HG02938 (cell line): ENCODE results near the gene ZNF793.

Source experiments
- ATAC-seq: cut with Tn5 transposase; IDR thresholded peaks from one replicate; pipeline ENCODE4 v1.9.1; 2021; ENCODE audit warnings: mild to moderate bottlenecking, moderate library complexity; ENCODE audit not compliant: unreplicated experiment

Gene ZNF793

DNA sequence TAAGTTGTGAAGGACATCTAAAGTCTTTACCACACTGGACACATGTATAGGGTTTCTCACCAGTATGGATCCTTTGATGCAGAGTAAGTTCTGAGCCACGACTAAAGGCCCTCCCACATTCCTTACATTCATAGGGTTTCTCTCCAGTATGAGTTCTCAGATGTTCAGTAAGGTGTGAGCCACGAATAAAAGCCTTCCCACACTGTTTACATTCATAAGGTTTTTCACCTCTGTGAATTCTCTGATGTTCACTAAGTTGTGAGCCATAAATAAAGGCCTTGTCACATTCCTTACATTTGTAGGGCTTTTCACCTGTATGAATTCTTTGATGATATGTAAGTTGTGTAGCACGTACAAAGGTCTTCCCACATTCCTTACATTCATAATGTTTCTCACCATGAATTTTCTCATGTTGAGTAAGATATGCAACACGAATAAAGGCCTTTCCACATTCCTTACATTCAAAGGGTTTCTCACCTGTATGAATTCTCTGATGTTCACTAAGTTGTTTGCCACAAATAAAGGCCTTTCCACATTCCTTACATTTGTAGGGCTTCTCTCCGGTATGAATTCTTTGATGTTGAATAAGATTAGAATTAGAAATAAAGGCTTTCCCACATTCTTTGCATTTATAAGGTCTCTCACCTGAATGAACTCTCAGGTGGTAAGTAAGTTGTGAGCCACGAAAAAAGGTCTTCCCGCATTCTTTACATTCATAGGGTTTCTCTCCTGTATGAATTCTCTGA, 58.1 kb downstream of the ZNF793 start:
- ATAC-seq = no peak

DNA sequence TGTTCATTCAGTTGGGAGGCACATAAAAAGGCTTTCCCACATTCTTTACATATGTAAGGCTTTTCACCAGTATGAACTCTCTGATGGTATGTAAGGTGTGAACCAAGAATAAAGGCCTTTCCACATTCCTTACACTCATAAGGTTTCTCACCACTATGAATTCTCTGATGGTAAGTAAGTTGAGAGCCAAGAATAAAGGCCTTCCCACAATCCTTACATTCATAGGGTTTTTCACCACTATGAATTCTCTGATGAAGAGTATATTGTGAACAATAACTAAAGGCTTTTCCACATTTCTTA, 58.6 kb downstream of the ZNF793 start:
- no peak for ATAC-seq

DNA sequence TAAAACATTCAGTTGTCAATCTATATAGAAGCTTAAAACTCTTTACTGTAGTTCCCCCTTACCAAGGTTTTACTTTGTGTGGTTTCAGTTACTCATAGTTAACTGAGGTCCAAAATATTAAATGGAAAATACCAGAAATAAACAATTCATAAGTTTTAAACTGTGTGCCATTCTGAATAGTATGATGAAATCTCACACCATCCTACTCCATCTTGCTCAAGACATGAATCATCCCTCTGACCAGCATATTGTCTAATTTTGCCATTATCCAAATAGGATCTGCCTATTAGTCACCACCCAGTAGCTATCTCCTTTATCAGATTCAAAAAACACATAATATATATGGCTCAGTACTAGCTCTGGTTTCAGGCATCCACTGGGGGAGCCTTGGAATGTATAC, 65.5 kb downstream of the ZNF793 start:
- ATAC-seq = no peak

DNA sequence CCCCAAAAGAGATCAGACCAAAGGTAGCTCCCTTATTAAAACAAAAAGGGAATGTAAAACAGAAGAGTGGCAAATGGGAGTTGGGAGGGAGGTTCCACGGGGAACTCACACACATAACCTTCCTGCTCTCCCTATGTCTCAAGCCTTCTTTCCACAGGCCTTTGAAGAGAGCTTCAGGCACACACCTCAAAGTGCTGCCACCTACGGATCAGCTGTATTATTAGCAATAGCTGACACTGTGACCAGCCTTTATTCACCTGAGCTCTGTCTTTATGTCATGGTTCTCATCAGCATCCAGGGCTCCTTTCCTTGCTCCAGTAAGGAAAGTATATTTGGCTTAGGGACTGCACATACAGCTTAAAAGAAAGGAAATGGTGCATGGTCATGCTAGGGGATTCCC, 76.6 kb downstream of the ZNF793 start:
- ATAC-seq = no peak
